HFF-Myc (cell line): Measurements from ENCODE around the gene CYP24A1.

Experiments used
- DNase-seq: peaks from one replicate; pipeline ENCODE4 v3.0.0-alpha.2; 2011; ENCODE audit warnings: low read depth; ENCODE audit errors: extremely low read depth
- H3K4me3 ChIP-seq: replicated peaks from 2 replicates; pipeline ENCODE4 v1.5.1; 2011; ENCODE audit warnings: low read depth, mild to moderate bottlenecking, control low read depth, low read length
- CTCF ChIP-seq: IDR thresholded peaks from 2 replicates; pipeline ENCODE4 v1.5.1; 2012; ENCODE audit warnings: mild to moderate bottlenecking, low read depth, low read length, control low read depth; ENCODE audit errors: missing control alignments

CYP24A1 gene

DNA sequence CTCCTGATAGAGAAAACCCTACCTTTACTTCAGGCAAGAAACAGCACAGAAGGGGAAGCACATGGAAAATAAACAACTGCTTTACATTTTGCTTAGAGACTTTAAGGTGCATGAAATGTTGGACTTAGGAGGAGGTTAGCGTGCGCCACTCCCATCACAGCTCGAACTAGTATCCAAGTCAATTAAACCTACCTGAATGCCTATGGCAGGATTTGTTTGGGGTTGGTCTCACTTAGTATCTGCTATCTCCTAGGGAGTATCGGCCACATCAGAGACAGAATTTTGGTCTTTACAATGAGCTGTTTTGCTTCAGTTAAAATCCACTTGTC, 12.0 kb downstream of the CYP24A1 start:
- TF ChIP-seq CTCF, result no peak
- no peak overlapping the region for H3K4me3 ChIP-seq
- DNase-seq, result no peak

- no peak for TF ChIP-seq CTCF
- DNase-seq, result no peak
- no peak overlapping the region for H3K4me3 ChIP-seq
These were observed 12.6 kb downstream of the CYP24A1 start for GRCh38 chr20:54161008-54161820.

- DNase-seq, result no peak
- no peak overlapping the region for H3K4me3 ChIP-seq
- no peak for TF ChIP-seq CTCF
These were observed 13.4 kb downstream of the CYP24A1 start for GRCh38 chr20:54160065-54161007.

GRCh38 chr20:54158856-54159418, 14.8 kb downstream of the CYP24A1 start:
- TF ChIP-seq CTCF, result no peak
- no peak overlapping the region for H3K4me3 ChIP-seq
- DNase-seq, result no peak

- no peak overlapping the region for H3K4me3 ChIP-seq
- no peak for TF ChIP-seq CTCF
- DNase-seq, result no peak
These were observed 15.6 kb downstream of the CYP24A1 start for GRCh38 chr20:54158226-54158625.

GRCh38 chr20:54156981-54157835, 16.6 kb downstream of the CYP24A1 start:
- DNase-seq, result no peak
- H3K4me3 ChIP-seq, result no peak overlapping the region
- TF ChIP-seq CTCF, result no peak
